Panc1 (cell line): ENCODE results near the gene ASCC3. TPM values are rescaled to one million over a fixed set of nuclear protein-coding genes. Genes with fewer than 3 reads are reported as not detected.

Source experiments
- ATAC-seq: fragments of 200-7000 bp; cut with Tn5 transposase; 2 replicates; pipeline ENCODE4 v1.9.1; 2020; ENCODE audit warnings: mild to moderate bottlenecking, moderate library complexity
- BruUV-seq: library from RNA; stranded (reverse); fragments of 400-500 nt; replicated peaks from 2 replicates; lab custom pipeline; 2021; lab: Mats Ljungman, UMichigan
- CTCF ChIA-PET: fragments of 300-600 bp; sonication (Branson Sonifier 250); formaldehyde crosslinking; loops from one replicate; lab custom pipeline; 2022; ENCODE audit warnings: antibody characterized with exemption; lab: Charles Lee
- POLR2A ChIA-PET: fragments of 300-600 bp; sonication (Branson Sonifier 250); formaldehyde crosslinking; loops from one replicate; lab custom pipeline; 2022; ENCODE audit warnings: antibody characterized with exemption; lab: Charles Lee
- DNase-seq: peaks from one replicate; pipeline ENCODE4 v3.0.0-alpha.2; 2010; ENCODE audit warnings: low read depth, low spot score
- H3K27ac ChIP-seq: 2 replicates; pipeline ENCODE4 v1.5.1; 2011; ENCODE audit warnings: mild to moderate bottlenecking, low read length, inconsistent platforms
- H3K27me3 ChIP-seq: fragments of 200-500 bp; sonication (Bioruptor generic); 2 replicates; pipeline ENCODE4 v1.6.0; 2014; ENCODE audit warnings: low read length, inconsistent platforms; ENCODE audit not compliant: control insufficient read depth, insufficient read depth
- H3K36me3 ChIP-seq: fragments of 200-500 bp; sonication (Bioruptor generic); 2 replicates; pipeline ENCODE4 v1.5.1; 2014; ENCODE audit warnings: inconsistent platforms, mild to moderate bottlenecking, low read length, moderate library complexity; ENCODE audit not compliant: control insufficient read depth, insufficient read depth
- H3K4me1 ChIP-seq: 2 replicates; pipeline ENCODE4 v1.5.1; 2011; ENCODE audit warnings: inconsistent platforms, mild to moderate bottlenecking, low read length, moderate library complexity; ENCODE audit not compliant: control insufficient read depth, insufficient read depth
- H3K4me3 ChIP-seq, 2 experiments: 2 replicates each; pipeline ENCODE4 v1.5.1; 2011 to 2012; ENCODE audit warnings: low read depth in 2 of 2, low read length in 2 of 2, mild to moderate bottlenecking in 2 of 2, inconsistent platforms in 1 of 2, moderate library complexity in 1 of 2
- H3K9me3 ChIP-seq: fragments of 200-500 bp; sonication (Bioruptor generic); 2 replicates; pipeline ENCODE4 v1.5.1; 2014; ENCODE audit warnings: low read depth, mild to moderate bottlenecking, inconsistent platforms, low read length, moderate library complexity; ENCODE audit not compliant: control insufficient read depth, insufficient read depth
- POLR2AphosphoS5 ChIP-seq: IDR thresholded peaks from 2 replicates; pipeline ENCODE4 v1.6.1; 2012; ENCODE audit warnings: mild to moderate bottlenecking, low read depth, low read length, moderate library complexity
- SIN3A ChIP-seq: IDR thresholded peaks from 2 replicates; pipeline ENCODE4 v1.6.1; 2012; ENCODE audit warnings: low read depth, mild to moderate bottlenecking, low read length, moderate library complexity, borderline replicate concordance; ENCODE audit not compliant: insufficient read depth
- TCF7L2 ChIP-seq: IDR thresholded peaks from 2 replicates; pipeline ENCODE4 v1.6.1; 2011; ENCODE audit warnings: mild to moderate bottlenecking, low read depth, low read length, inconsistent platforms
- in situ Hi-C: cut with HindIII; loops from 2 replicates; pipeline ENCODE4 v1.10.0; 2016; ENCODE audit warnings: low sequenced_read_pairs, low pct_unique_long_range_greater_than_20kb
- intact Hi-C: fragments of 100-400 bp; cut with micrococcal nuclease; formaldehyde crosslinking; loops from one replicate; pipeline ENCODE4 v1.10.0; 2022; ENCODE audit not compliant: unreplicated experiment
- total RNA-seq: library from RNA; stranded (reverse); gene quantifications from one replicate; pipeline ENCODE4 v1.2.1, GENCODE V29; 2021; ENCODE audit not compliant: unreplicated experiment
- TF ChIP-seq, protein P1 (sequence below), 2 experiments: IDR thresholded peaks; 2 replicates each; pipeline ENCODE4 v1.6.1; 2011 to 2012; ENCODE audit warnings: low read depth in 2 of 2, control low read depth in 1 of 2, low read length in 1 of 2, mild to moderate bottlenecking in 1 of 2, moderate library complexity in 1 of 2; ENCODE audit not compliant: insufficient read depth in 1 of 2
- TF ChIP-seq, protein P2 (sequence below): fragments of 450-650 bp; IDR thresholded peaks from 2 replicates; pipeline ENCODE4 v1.5.1; 2017; ENCODE audit warnings: mild to moderate bottlenecking

The ASCC3 gene
- total RNA-seq, 1 experiment from 2014 or later, result 46.9 TPM

DNA sequence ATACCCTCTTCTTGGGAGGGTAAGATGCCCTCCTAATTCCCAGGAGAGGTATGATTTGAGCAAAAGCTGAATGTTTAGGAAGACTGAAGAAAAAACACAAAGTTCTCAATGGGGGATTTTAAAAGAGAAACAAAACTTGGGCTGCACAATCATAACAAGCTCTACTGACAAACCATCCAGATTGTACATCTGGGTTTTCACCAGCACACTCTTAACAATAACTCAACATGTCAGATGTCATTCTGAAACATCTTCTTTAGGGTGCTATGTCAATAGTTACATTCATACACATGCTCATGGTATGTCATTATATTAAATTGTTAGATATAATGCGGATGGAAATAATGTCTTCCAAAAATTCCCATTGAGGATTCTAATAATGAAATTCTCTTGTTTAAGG, 95.1 kb downstream of the ASCC3 start:
- Histone ChIP-seq H3K4me3 (no peak overlapping the region), H3K27me3 (no peaks in the 10 kb centered on the region), H3K27ac (no peak overlapping the region), H3K4me1 (no peaks in the 10 kb centered on the region), H3K36me3 (peaks cover 2% of the 10 kb centered on the region; the same call in 1 of the 2 replicates), H3K9me3 (no peaks in the 10 kb centered on the region)
- ATAC-seq (no peak), DNase-seq (no peak)
- POLR2A ChIA-PET, result no interaction called here
- TF ChIP-seq SIN3A, result no peak
- TF ChIP-seq, protein P1, sequence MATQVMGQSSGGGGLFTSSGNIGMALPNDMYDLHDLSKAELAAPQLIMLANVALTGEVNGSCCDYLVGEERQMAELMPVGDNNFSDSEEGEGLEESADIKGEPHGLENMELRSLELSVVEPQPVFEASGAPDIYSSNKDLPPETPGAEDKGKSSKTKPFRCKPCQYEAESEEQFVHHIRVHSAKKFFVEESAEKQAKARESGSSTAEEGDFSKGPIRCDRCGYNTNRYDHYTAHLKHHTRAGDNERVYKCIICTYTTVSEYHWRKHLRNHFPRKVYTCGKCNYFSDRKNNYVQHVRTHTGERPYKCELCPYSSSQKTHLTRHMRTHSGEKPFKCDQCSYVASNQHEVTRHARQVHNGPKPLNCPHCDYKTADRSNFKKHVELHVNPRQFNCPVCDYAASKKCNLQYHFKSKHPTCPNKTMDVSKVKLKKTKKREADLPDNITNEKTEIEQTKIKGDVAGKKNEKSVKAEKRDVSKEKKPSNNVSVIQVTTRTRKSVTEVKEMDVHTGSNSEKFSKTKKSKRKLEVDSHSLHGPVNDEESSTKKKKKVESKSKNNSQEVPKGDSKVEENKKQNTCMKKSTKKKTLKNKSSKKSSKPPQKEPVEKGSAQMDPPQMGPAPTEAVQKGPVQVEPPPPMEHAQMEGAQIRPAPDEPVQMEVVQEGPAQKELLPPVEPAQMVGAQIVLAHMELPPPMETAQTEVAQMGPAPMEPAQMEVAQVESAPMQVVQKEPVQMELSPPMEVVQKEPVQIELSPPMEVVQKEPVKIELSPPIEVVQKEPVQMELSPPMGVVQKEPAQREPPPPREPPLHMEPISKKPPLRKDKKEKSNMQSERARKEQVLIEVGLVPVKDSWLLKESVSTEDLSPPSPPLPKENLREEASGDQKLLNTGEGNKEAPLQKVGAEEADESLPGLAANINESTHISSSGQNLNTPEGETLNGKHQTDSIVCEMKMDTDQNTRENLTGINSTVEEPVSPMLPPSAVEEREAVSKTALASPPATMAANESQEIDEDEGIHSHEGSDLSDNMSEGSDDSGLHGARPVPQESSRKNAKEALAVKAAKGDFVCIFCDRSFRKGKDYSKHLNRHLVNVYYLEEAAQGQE (IDR thresholded peaks at IDR 0.05; ENCODE audit: insufficient read depth in 1 of 2, low read depth in 2 of 2, low read length in 1 of 2), result no peak
- TF ChIP-seq TCF7L2, result no peak
- no peak for TF ChIP-seq POLR2AphosphoS5
- TF ChIP-seq, protein P2, sequence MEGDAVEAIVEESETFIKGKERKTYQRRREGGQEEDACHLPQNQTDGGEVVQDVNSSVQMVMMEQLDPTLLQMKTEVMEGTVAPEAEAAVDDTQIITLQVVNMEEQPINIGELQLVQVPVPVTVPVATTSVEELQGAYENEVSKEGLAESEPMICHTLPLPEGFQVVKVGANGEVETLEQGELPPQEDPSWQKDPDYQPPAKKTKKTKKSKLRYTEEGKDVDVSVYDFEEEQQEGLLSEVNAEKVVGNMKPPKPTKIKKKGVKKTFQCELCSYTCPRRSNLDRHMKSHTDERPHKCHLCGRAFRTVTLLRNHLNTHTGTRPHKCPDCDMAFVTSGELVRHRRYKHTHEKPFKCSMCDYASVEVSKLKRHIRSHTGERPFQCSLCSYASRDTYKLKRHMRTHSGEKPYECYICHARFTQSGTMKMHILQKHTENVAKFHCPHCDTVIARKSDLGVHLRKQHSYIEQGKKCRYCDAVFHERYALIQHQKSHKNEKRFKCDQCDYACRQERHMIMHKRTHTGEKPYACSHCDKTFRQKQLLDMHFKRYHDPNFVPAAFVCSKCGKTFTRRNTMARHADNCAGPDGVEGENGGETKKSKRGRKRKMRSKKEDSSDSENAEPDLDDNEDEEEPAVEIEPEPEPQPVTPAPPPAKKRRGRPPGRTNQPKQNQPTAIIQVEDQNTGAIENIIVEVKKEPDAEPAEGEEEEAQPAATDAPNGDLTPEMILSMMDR, result no peak
- no TSS peak for BruUV-seq
- in situ Hi-C loops, result no loop called here
- intact Hi-C loops, result no loop called here
- CTCF ChIA-PET, result no interaction called here

DNA sequence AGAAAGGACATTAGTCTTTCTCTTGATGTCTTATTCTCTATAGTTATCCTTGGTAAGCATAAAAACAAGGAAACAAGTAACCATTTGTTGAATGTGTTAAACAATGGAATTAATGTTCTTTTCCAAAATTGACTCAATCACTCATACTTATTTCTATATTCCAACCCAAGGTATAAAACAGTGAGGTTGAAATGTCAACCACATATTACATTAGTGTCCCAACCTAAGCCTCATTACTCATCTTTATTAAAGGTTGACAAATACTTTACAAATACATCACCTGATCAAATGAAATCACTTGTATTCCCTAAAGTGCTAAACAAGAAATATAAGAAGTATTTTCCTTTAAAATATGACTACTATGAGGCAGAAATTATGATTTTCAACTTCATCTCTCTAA, 100.5 kb downstream of the ASCC3 start:
- Histone ChIP-seq H3K27me3 (no peaks in the 10 kb centered on the region), H3K27ac (no peak overlapping the region), H3K4me1 (no peaks in the 10 kb centered on the region), H3K4me3 (no peak overlapping the region), H3K36me3 (peaks cover 2% of the 10 kb centered on the region; the same call in 1 of the 2 replicates), H3K9me3 (no peaks in the 10 kb centered on the region)
- ChIA-PET CTCF (no interaction called here), POLR2A (no interaction called here)
- in situ Hi-C loops, result no loop called here
- ATAC-seq (no peak), DNase-seq (no peak)
- intact Hi-C loops, result no loop called here
- TF ChIP-seq SIN3A, result no peak
- no peak for TF ChIP-seq TCF7L2
- no TSS peak for BruUV-seq

DNA sequence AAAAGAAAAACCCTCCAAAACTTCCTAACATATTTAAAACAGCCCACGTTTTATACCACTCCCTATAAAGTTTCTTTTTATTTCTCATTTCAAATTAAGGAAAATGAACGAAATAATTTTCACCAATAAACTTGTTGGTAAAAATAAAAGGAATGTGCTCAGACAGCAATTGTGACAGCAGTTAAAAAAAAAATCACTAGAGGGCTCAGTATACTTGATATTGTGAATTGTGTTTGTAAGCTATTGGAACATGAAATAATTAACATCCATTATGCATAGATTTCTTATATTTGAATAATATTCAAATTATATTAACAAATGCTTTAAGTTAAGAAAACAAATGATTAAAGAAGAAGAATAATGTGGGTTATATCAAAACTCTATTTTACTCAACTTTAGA, 105.5 kb downstream of the ASCC3 start:
- Histone ChIP-seq H3K9me3 (no peaks in the 10 kb centered on the region), H3K36me3 (no peaks in the 10 kb centered on the region), H3K4me3 (no peak overlapping the region), H3K4me1 (no peaks in the 10 kb centered on the region), H3K27me3 (no peaks in the 10 kb centered on the region), H3K27ac (no peak overlapping the region)
- ATAC-seq (no peak), DNase-seq (no peak)
- ChIA-PET CTCF (no interaction called here), POLR2A (no interaction called here)
- TF ChIP-seq TCF7L2, result no peak
- no peak for TF ChIP-seq SIN3A
- TF ChIP-seq POLR2AphosphoS5, result no peak
- TF ChIP-seq, protein P2, result peak; percentile 16; the same call in 1 of the 2 replicates
- TF ChIP-seq, protein P1 (IDR thresholded peaks at IDR 0.05; ENCODE audit: insufficient read depth in 1 of 2, low read depth in 2 of 2, low read length in 1 of 2), result no peak
- BruUV-seq, result no TSS peak
- intact Hi-C loops (no loop called here), in situ Hi-C loops (no loop called here)
